ENCODE data around the gene PHRF1.

PHRF1 gene

DNA sequence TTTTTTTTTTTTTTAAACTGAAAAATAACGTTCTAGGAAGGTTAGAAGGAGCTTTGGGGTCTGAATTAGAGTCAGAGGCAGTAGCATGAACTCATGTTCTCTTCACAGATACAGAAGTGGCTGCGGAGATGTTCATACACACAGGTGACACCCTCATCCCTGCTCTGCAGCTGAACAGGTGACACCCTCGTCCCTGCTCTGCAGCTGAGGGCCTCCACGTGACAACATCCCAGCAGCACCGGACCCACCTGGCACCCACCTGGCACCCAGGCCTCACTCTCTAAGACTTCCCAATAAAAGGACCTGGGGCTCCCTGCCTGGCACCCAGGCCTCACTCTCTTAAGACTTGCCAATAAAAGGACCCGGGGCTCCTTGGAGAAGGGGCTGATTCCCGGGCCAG, 80.6 kb downstream of the PHRF1 start:
- DNase-seq (ENCODE audit: low read depth) = no peak

- DNase-seq (ENCODE audit: low read depth) = no peak
Measured at GRCh38 chr11:657691-658126, 81.4 kb downstream of the PHRF1 start.

DNA sequence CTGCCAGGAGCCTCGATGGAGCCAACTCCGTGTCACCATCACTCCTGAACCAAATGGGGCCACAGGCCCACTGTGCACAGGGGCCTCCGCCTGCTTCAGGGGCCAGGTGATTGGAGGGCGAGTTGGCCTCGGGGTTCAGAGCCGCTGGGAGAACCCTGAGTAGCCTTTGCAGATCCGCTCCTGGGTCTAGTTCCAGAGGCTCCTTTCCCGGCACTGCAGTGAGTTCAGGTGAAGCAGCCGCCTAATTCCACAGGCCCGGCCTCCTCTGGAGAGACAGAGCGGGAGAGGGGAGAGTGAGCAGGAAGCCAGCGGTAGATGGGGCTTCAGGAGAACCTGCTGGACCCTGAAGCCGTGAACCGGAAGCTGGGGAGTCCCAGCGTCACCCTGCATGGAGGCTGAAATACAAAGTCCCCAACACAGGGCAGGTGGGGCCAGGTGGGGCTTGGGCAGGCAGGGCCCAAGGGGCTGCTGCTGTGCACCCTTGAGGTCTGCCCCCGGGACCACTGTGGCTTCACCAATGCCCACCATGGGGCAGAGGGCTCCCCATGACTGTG, 83.3 kb downstream of the PHRF1 start:
- DNase-seq (ENCODE audit: low read depth) = no peak

GRCh38 chr11:660281-660680, 84.0 kb downstream of the PHRF1 start:
- DNase-seq (ENCODE audit: low read depth) = no peak

DNA sequence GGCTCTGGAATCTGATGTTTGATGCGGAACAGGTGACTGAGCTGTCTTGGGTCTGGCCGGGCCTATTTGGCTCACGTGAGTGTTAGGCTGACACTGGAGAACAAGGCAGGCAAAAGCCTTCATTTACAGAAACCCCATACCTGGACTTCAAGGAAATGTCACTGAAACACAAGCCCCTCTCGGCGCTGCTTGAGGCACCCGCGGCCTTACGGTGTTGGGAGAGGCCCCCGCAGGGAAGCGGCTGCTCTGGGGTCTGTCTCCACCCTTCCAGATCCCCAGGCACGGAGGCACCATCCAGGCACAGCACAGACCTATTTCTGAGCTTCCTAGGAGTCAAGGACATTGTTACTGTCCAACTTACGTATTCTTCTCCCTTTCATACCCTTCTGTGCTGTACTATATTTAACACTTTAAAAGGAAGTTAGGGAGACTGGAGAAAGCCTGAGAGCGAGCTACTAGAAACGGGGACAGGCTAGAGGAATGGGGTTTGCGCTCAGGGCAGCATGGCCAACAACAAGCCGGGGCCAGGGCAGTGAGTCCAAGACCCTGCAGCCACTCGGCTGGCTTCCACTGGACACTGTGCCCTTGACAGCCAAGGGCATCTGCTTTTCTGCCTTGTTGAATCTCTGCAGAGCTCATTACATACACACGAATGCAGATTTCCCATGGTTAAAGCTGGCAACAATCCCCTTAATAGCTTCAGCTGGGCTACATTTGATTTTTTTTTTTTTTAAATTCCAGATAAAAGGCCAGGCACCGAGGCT, 84.6 kb downstream of the PHRF1 start:
- no peak for DNase-seq (ENCODE audit: low read depth)
